Ishikawa (cell line): ENCODE data around the gene KCNK1.

Experiments
- CEBPB ChIP-seq: IDR thresholded peaks from 2 replicates; pipeline ENCODE4 v1.6.1; 2012
- CREB1 ChIP-seq: IDR thresholded peaks from 2 replicates; pipeline ENCODE4 v1.6.1; 2012; ENCODE audit warnings: low read depth
- EGR1 ChIP-seq: IDR thresholded peaks from 2 replicates; pipeline ENCODE4 v1.6.1; 2012
- EP300 ChIP-seq: IDR thresholded peaks from 2 replicates; pipeline ENCODE4 v1.6.1; 2012; ENCODE audit warnings: borderline replicate concordance
- FOXM1 ChIP-seq: IDR thresholded peaks from 2 replicates; pipeline ENCODE4 v1.6.1; 2012; ENCODE audit warnings: low read depth, borderline replicate concordance
- NFIC ChIP-seq: IDR thresholded peaks from 2 replicates; pipeline ENCODE4 v1.6.1; 2012
- RAD21 ChIP-seq: IDR thresholded peaks from 2 replicates; pipeline ENCODE4 v1.6.1; 2012; ENCODE audit warnings: low read depth
- TAF1 ChIP-seq: IDR thresholded peaks from 2 replicates; pipeline ENCODE4 v1.6.1; 2012; ENCODE audit warnings: low read depth, mild to moderate bottlenecking
- TCF12 ChIP-seq: IDR thresholded peaks from 2 replicates; pipeline ENCODE4 v1.6.1; 2012; ENCODE audit warnings: low read depth
- TEAD4 ChIP-seq: IDR thresholded peaks from 2 replicates; pipeline ENCODE4 v1.6.1; 2012
- YY1 ChIP-seq: IDR thresholded peaks from 2 replicates; pipeline ENCODE4 v1.6.1; 2012; ENCODE audit warnings: low read depth
- ZBTB7A ChIP-seq: IDR thresholded peaks from 2 replicates; pipeline ENCODE4 v1.6.1; 2012; ENCODE audit warnings: low read depth
- TF ChIP-seq, protein P1 (sequence below): IDR thresholded peaks from 2 replicates; pipeline ENCODE4 v1.6.1; 2012; ENCODE audit warnings: low read depth, mild to moderate bottlenecking
- TF ChIP-seq, protein P2 (sequence below): IDR thresholded peaks from 2 replicates; pipeline ENCODE4 v1.6.1; 2012
- TF ChIP-seq, protein P3 (sequence below): IDR thresholded peaks from 2 replicates; pipeline ENCODE4 v1.6.1; 2012

The KCNK1 gene

DNA sequence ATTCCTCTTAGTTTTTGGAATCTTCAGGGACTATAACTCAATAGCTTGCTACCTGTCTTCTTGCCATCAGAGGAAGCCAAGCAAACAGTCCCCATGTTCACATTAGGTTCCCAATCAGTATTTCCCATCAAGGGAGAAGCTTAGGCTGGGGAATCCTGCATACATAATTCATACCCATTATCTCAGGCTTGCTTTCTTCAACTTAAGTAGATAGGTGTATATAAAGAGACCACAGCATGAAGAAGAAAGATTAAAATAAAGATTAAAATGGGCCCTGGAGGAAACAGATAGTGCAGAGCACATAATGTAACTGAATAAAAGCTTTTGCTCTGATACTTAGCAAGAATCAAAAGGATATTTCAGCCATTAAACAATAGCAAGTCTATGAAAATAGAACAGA lies 29.0 kb upstream of the KCNK1 start:
- no peak for TF ChIP-seq YY1
- TF ChIP-seq, protein P1, sequence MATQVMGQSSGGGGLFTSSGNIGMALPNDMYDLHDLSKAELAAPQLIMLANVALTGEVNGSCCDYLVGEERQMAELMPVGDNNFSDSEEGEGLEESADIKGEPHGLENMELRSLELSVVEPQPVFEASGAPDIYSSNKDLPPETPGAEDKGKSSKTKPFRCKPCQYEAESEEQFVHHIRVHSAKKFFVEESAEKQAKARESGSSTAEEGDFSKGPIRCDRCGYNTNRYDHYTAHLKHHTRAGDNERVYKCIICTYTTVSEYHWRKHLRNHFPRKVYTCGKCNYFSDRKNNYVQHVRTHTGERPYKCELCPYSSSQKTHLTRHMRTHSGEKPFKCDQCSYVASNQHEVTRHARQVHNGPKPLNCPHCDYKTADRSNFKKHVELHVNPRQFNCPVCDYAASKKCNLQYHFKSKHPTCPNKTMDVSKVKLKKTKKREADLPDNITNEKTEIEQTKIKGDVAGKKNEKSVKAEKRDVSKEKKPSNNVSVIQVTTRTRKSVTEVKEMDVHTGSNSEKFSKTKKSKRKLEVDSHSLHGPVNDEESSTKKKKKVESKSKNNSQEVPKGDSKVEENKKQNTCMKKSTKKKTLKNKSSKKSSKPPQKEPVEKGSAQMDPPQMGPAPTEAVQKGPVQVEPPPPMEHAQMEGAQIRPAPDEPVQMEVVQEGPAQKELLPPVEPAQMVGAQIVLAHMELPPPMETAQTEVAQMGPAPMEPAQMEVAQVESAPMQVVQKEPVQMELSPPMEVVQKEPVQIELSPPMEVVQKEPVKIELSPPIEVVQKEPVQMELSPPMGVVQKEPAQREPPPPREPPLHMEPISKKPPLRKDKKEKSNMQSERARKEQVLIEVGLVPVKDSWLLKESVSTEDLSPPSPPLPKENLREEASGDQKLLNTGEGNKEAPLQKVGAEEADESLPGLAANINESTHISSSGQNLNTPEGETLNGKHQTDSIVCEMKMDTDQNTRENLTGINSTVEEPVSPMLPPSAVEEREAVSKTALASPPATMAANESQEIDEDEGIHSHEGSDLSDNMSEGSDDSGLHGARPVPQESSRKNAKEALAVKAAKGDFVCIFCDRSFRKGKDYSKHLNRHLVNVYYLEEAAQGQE, result no peak
- TF ChIP-seq EP300, result no peak
- TF ChIP-seq ZBTB7A, result no peak
- TF ChIP-seq FOXM1, result no peak
- TF ChIP-seq TEAD4, result no peak
- TF ChIP-seq, protein P2, sequence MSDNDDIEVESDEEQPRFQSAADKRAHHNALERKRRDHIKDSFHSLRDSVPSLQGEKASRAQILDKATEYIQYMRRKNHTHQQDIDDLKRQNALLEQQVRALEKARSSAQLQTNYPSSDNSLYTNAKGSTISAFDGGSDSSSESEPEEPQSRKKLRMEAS, result no peak
- no peak for TF ChIP-seq TCF12
- TF ChIP-seq CEBPB, result no peak
- no peak for TF ChIP-seq TAF1
- TF ChIP-seq, protein P3, sequence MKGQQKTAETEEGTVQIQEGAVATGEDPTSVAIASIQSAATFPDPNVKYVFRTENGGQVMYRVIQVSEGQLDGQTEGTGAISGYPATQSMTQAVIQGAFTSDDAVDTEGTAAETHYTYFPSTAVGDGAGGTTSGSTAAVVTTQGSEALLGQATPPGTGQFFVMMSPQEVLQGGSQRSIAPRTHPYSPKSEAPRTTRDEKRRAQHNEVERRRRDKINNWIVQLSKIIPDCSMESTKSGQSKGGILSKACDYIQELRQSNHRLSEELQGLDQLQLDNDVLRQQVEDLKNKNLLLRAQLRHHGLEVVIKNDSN, result no peak
- TF ChIP-seq EGR1, result no peak
- no peak for TF ChIP-seq CREB1
- TF ChIP-seq RAD21, result no peak
- TF ChIP-seq NFIC, result no peak

DNA sequence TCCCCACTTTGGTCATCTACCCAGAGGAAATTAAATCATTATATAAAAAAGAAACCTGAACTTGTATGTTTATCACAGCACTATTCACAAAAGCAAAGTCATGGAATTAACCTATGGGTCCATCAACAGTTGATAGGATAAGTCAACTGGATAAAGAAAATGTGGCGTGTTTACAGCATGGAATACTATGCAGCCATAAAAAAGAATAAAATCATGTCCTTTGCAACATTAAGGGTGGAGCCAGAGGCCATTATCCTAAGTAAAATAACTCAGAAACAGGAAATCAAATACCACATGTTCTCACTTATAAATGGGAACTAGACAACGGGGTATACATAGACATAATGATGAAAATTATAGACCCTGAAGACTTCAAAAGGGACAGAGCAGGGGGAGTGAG lies 27.6 kb upstream of the KCNK1 start:
- TF ChIP-seq, protein P1, result no peak
- no peak for TF ChIP-seq TEAD4
- TF ChIP-seq RAD21, result no peak
- TF ChIP-seq FOXM1, result no peak
- no peak for TF ChIP-seq ZBTB7A
- no peak for TF ChIP-seq CEBPB
- TF ChIP-seq, protein P3, result no peak
- TF ChIP-seq, protein P2, result no peak
- TF ChIP-seq NFIC, result no peak
- TF ChIP-seq EGR1, result no peak
- no peak for TF ChIP-seq YY1
- no peak for TF ChIP-seq CREB1
- TF ChIP-seq TCF12, result no peak
- no peak for TF ChIP-seq TAF1
- no peak for TF ChIP-seq EP300

DNA sequence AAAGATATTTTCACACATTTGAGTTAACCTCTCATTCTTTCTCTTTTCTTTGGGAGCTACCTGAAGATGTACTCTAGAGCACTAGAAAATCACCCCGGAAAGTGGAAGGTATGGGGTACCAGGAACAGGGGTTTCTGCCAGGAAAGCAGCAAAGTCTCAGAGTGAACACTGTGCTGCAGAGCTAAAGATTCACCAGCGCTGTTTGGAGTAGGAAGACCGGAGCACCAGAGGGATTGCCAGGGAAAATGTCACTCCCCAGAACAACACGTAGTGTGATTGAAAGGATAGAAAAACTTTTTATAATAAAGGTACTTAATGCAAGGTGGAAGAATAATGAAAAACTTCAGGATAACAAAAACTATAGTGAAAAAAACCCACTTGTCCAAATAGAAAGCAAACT lies 26.7 kb upstream of the KCNK1 start:
- no peak for TF ChIP-seq EP300
- no peak for TF ChIP-seq NFIC
- TF ChIP-seq, protein P3, result no peak
- TF ChIP-seq TAF1, result no peak
- no peak for TF ChIP-seq YY1
- TF ChIP-seq, protein P2, result no peak
- TF ChIP-seq TEAD4, result no peak
- no peak for TF ChIP-seq CREB1
- no peak for TF ChIP-seq EGR1
- TF ChIP-seq ZBTB7A, result no peak
- no peak for TF ChIP-seq TCF12
- TF ChIP-seq, protein P1, result no peak
- no peak for TF ChIP-seq CEBPB
- no peak for TF ChIP-seq RAD21
- TF ChIP-seq FOXM1, result no peak

DNA sequence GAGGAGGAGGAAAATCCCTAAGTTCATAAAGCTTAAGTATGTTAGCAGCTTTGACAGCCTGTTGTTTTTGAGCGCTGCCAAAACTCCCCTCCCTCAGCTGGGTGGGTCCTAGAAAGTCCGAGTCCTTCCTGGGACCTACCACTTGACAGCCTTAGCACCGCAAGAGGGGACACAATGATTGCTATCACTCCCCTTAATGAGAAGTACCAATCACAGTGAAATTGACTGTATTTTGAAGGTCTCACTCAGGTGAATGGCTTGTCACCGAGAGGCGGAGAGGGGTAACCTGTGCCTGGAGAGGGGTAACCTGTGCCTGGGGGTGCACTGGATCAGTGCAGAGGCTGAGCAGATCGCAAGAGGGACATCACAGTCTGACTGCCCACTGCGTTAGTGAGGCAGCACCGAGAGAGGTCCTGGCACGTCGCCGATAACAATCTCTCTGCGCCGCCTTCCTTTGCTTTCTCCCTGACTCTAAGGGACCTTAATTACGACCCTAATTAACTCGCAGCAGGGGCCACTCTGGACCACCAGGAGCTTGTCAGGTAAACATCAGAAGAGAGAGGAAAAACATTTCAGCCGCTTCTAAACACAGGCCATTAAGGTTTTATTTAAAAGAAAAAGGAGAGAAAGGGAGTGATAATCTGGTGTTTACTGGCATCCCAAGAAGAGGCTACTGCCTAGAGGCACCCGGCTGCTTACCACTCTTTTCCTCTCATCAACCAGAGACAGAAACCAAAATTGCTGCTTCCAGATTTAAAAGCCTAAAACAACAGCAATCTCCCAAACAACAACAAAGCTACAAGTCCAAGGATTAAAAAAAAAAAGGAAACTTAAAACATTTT lies 25.7 kb upstream of the KCNK1 start:
- TF ChIP-seq, protein P1, result no peak
- TF ChIP-seq, protein P2, result no peak
- no peak for TF ChIP-seq TEAD4
- TF ChIP-seq RAD21, result no peak
- no peak for TF ChIP-seq CREB1
- TF ChIP-seq, protein P3, result no peak
- TF ChIP-seq CEBPB, result no peak
- no peak for TF ChIP-seq TCF12
- TF ChIP-seq EP300, result no peak
- no peak for TF ChIP-seq FOXM1
- no peak for TF ChIP-seq EGR1
- TF ChIP-seq NFIC, result no peak
